H9 (cell line): ENCODE data around the gene PTPRN2. TPM values are rescaled to one million over a fixed set of nuclear protein-coding genes. Genes with fewer than 3 reads are reported as not detected.

Source experiments
- DNase-seq: peaks from one replicate; pipeline ENCODE4 v3.0.0-alpha.2; 2017
- H2AFZ ChIP-seq: one replicate; pipeline ENCODE4 v1.6.1; 2013; ENCODE audit warnings: mild to moderate bottlenecking, low read length, control low read depth, moderate library complexity
- H2AK5ac ChIP-seq: 2 replicates; pipeline ENCODE4 v1.6.1; 2013; ENCODE audit warnings: low read length, control low read depth, mixed read lengths; ENCODE audit not compliant: insufficient read length
- H2BK120ac ChIP-seq: one replicate; pipeline ENCODE4 v1.6.1; 2013; ENCODE audit warnings: low read depth, mild to moderate bottlenecking, low read length, control low read depth, inconsistent platforms; ENCODE audit not compliant: poor library complexity, severe bottlenecking
- H2BK12ac ChIP-seq: 2 replicates; pipeline ENCODE4 v1.6.1; 2013; ENCODE audit warnings: low read length, control low read depth, mixed read lengths, low read depth; ENCODE audit not compliant: insufficient read length
- H2BK15ac ChIP-seq: 2 replicates; pipeline ENCODE4 v1.6.1; 2013; ENCODE audit warnings: low read depth, low read length, control low read depth
- H2BK20ac ChIP-seq: one replicate; pipeline ENCODE4 v1.6.1; 2013; ENCODE audit warnings: low read depth, mild to moderate bottlenecking, low read length, control low read depth, inconsistent platforms; ENCODE audit not compliant: poor library complexity, severe bottlenecking
- H2BK5ac ChIP-seq: 2 replicates; pipeline ENCODE4 v1.6.1; 2013; ENCODE audit warnings: low read length, control low read depth, mixed read lengths; ENCODE audit not compliant: insufficient read length
- H3K14ac ChIP-seq: 2 replicates; pipeline ENCODE4 v1.6.1; 2013; ENCODE audit warnings: low read length, control low read depth; ENCODE audit not compliant: insufficient read depth
- H3K18ac ChIP-seq: 2 replicates; pipeline ENCODE4 v1.6.1; 2013; ENCODE audit warnings: low read depth, mild to moderate bottlenecking, mixed read lengths, low read length, control low read depth; ENCODE audit not compliant: insufficient read length
- H3K23ac ChIP-seq: 2 replicates; pipeline ENCODE4 v1.6.1; 2013; ENCODE audit warnings: low read length, control low read depth, mixed read lengths, low read depth; ENCODE audit not compliant: insufficient read length
- H3K23me2 ChIP-seq: 2 replicates; pipeline ENCODE4 v1.6.1; 2013; ENCODE audit warnings: low read depth, mild to moderate bottlenecking, mixed read lengths, low read length, control low read depth; ENCODE audit not compliant: insufficient read length, poor library complexity, severe bottlenecking
- H3K27ac ChIP-seq: 2 replicates; pipeline ENCODE4 v1.5.1; 2013; ENCODE audit warnings: low read length, control low read depth, mixed read lengths, low read depth; ENCODE audit not compliant: insufficient read length
- H3K27me3 ChIP-seq: 2 replicates; pipeline ENCODE4 v1.6.1; 2013; ENCODE audit warnings: low read length, control low read depth, inconsistent platforms; ENCODE audit not compliant: insufficient read depth
- H3K4ac ChIP-seq: 2 replicates; pipeline ENCODE4 v1.6.1; 2013; ENCODE audit warnings: low read depth, mild to moderate bottlenecking, control low read depth, inconsistent platforms, low read length, moderate library complexity
- H3K4me1 ChIP-seq: 2 replicates; pipeline ENCODE4 v1.6.1; 2013; ENCODE audit warnings: low read length, control low read depth, inconsistent platforms; ENCODE audit not compliant: insufficient read depth
- H3K4me2 ChIP-seq: 2 replicates; pipeline ENCODE4 v1.6.1; 2013; ENCODE audit warnings: low read length, control low read depth, mixed read lengths; ENCODE audit not compliant: insufficient read length, insufficient read depth
- H3K56ac ChIP-seq: 2 replicates; pipeline ENCODE4 v1.6.1; 2013; ENCODE audit warnings: low read depth, mild to moderate bottlenecking, mixed read lengths, low read length, control low read depth; ENCODE audit not compliant: insufficient read length
- H3K79me1 ChIP-seq: 2 replicates; pipeline ENCODE4 v1.6.1; 2013; ENCODE audit warnings: low read depth, mild to moderate bottlenecking, moderate library complexity, low read length, control low read depth, inconsistent platforms; ENCODE audit not compliant: insufficient read depth, poor library complexity, severe bottlenecking
- H3K79me2 ChIP-seq: 2 replicates; pipeline ENCODE4 v1.6.1; 2013; ENCODE audit warnings: low read length, control low read depth, inconsistent platforms; ENCODE audit not compliant: insufficient read depth
- H3K9ac ChIP-seq: 2 replicates; pipeline ENCODE4 v1.6.1; 2013; ENCODE audit warnings: low read length, control low read depth, mixed read lengths; ENCODE audit not compliant: insufficient read length; ENCODE audit errors: extremely low read depth
- H3K9me3 ChIP-seq: one replicate; pipeline ENCODE4 v1.6.1; 2013; ENCODE audit warnings: low read depth, low read length, inconsistent platforms; ENCODE audit not compliant: control insufficient read depth
- H3T11ph ChIP-seq: one replicate; pipeline ENCODE4 v1.6.1; 2013; ENCODE audit warnings: mild to moderate bottlenecking, low read length, control low read depth, inconsistent platforms
- H4K20me1 ChIP-seq: one replicate; pipeline ENCODE4 v1.6.1; 2013; ENCODE audit not compliant: control insufficient read depth, insufficient read length, insufficient read depth
- H4K5ac ChIP-seq: 2 replicates; pipeline ENCODE4 v1.6.1; 2013; ENCODE audit warnings: low read depth, mild to moderate bottlenecking, mixed read lengths, low read length, control low read depth; ENCODE audit not compliant: insufficient read length
- H4K8ac ChIP-seq: replicated peaks from 2 replicates; pipeline ENCODE4 v1.6.1; 2013; ENCODE audit warnings: low read length, control low read depth, mixed read lengths, low read depth; ENCODE audit not compliant: insufficient read length
- H4K91ac ChIP-seq: 2 replicates; pipeline ENCODE4 v1.6.1; 2013; ENCODE audit warnings: low read depth, mild to moderate bottlenecking, moderate library complexity, mixed read lengths, low read length, control low read depth; ENCODE audit not compliant: insufficient read length
- H3K27ac Mint-ChIP-seq, 3 experiments: 2 replicates in 2 of 3; 3 replicates in 1 of 3; pipeline ENCODE4 v1.8.0; 2020 to 2021; ENCODE audit warnings: mixed read lengths in 3 of 3, mild to moderate bottlenecking in 1 of 3, moderate library complexity in 1 of 3
- H3K27me3 Mint-ChIP-seq: 2 replicates; pipeline ENCODE4 v1.8.0; 2021; ENCODE audit warnings: low read depth, mild to moderate bottlenecking, moderate library complexity, mixed read lengths
- H3K36me3 Mint-ChIP-seq, 3 experiments: 2 replicates in 2 of 3; 3 replicates in 1 of 3; pipeline ENCODE4 v1.8.0; 2020 to 2021; ENCODE audit warnings: low read depth in 3 of 3, mixed read lengths in 3 of 3; ENCODE audit not compliant: insufficient read depth in 1 of 3
- H3K4me1 Mint-ChIP-seq, 2 experiments: 2 replicates each; pipeline ENCODE4 v1.8.0; 2020; ENCODE audit warnings: mixed read lengths in 2 of 2
- H3K4me3 Mint-ChIP-seq, 2 experiments: 2 replicates in 1 of 2; 3 replicates in 1 of 2; pipeline ENCODE4 v1.8.0; 2020 to 2021; ENCODE audit warnings: mild to moderate bottlenecking in 2 of 2, mixed read lengths in 2 of 2, moderate library complexity in 1 of 2
- H3K9me3 Mint-ChIP-seq, 2 experiments: 2 replicates in 1 of 2; 3 replicates in 1 of 2; pipeline ENCODE4 v1.8.0; 2020; ENCODE audit warnings: mild to moderate bottlenecking in 2 of 2, mixed read lengths in 2 of 2, moderate library complexity in 1 of 2
- WGBS: extraction: QIAGEN DNeasy Blood & Tissue Kit; methylation state at CpG from one replicate; pipeline ENCODE4 v1.1.7; 2013; ENCODE audit warnings: missing lambda C conversion rate, low lambda C conversion rate, mixed read lengths; ENCODE audit not compliant: insufficient read length; ENCODE audit errors: extremely low coverage; 5-methylcytosine and 5-hydroxymethylcytosine counted together
- total RNA-seq: library from RNA; stranded (reverse); gene quantifications from 2 replicates; pipeline ENCODE4 v1.2.1, GENCODE V29; 2021
- TF ChIP-seq, protein P1 (sequence below): fragments of 200-600 bp; sonication (generic); conservative IDR thresholded peaks from 3 replicates; pipeline ENCODE4 v1.8.0; 2021; ENCODE audit warnings: antibody characterized with exemption, mild to moderate bottlenecking

PTPRN2 gene
- total RNA-seq, 1 experiment from 2014 or later = 5.2 TPM

DNA sequence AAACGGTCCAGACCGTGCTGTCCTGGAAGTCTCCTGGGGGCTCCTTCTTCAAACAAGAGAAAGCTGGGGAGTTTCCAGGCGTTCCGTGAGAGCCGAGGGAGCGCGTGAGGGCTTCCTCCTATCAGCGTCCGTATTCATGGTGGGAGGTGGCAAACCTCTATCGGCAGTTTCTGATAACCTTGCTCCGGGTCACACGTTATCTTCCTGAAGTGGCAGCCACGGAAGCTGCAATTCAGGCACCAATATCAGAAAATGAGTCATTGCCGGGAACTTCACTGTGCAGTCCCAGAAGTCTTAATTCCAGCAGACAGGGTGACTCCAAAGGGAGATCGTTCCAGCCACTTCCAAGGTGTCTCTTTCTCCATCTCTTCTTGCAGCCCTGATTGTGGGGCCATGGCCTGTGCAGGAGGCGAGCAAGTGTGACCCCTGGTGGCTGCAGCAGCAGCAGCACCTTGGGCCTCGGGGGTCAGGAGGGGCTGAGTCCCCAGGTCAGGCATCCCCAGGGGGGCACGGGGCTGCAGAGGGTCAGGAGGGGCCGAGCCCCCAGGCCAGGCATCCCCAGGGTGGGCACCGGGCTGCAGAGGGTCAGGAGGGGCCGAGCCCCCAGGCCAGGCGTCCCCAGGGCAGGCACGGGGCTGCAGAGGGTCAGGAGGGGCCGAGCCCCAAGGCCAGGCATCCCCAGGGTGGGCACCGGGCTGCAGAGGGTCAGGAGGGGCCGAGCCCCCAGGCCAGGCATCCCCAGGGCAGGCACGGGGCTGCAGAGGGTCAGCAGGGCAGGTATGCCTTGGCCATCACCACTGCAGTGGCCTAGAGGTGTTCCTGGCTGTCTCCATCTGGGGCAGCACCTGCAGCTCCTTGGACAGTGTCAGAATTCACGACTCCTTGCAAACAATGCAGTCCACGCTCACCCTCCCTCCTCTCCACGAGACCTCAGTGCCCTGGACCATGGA is 712.1 kb downstream of the PTPRN2 start:
- no peaks in the 10 kb centered on the region for H3K79me1 ChIP-seq
- no peak overlapping the region for H3K27ac ChIP-seq
- DNase-seq = peak; percentile 80
- no peak overlapping the region for H2AK5ac ChIP-seq
- no peaks in the 10 kb centered on the region for H3K79me2 ChIP-seq
- H3K4me1 Mint-ChIP-seq = peaks cover 2 to 7% of the 10 kb centered on the region in 2 experiments; a peak in 3 of 4 replicates
- H3K9me3 Mint-ChIP-seq = peaks cover 4 to 11% of the 10 kb centered on the region in 2 experiments
- H3K9me3 ChIP-seq = peaks cover 5% of the 10 kb centered on the region
- no peak overlapping the region for H3K27ac Mint-ChIP-seq
- H3K4me1 ChIP-seq = no peaks in the 10 kb centered on the region; the same call in 1 of the 2 replicates
- H3K23ac ChIP-seq = no peak overlapping the region
- no peaks in the 10 kb centered on the region for H3K23me2 ChIP-seq
- no peaks in the 10 kb centered on the region for H3K27me3 ChIP-seq
- no peak overlapping the region for H2AFZ ChIP-seq
- H3T11ph ChIP-seq = no peak overlapping the region
- peak overlapping the region in 1 of 2 experiments; percentile 41; a peak in 1 of 5 replicates for H3K4me3 Mint-ChIP-seq
- H3K9ac ChIP-seq = no peak overlapping the region
- H3K4me2 ChIP-seq = no peak overlapping the region
- H2BK5ac ChIP-seq = no peak overlapping the region
- no peak overlapping the region for H3K14ac ChIP-seq
- no peak overlapping the region for H4K8ac ChIP-seq
- no peak overlapping the region for H2BK120ac ChIP-seq
- no peaks in the 10 kb centered on the region for H4K20me1 ChIP-seq
- no peak overlapping the region for H2BK15ac ChIP-seq
- whole genome bisulfite sequencing = no CpG with 5 or more reads among the region's 30 CpGs
- no peak overlapping the region for H2BK12ac ChIP-seq
- no peak overlapping the region for H3K4ac ChIP-seq
- no peak overlapping the region for H3K18ac ChIP-seq
- peaks cover 27% of the 10 kb centered on the region for H3K27me3 Mint-ChIP-seq
- H4K5ac ChIP-seq = no peak overlapping the region
- TF ChIP-seq, protein P1, sequence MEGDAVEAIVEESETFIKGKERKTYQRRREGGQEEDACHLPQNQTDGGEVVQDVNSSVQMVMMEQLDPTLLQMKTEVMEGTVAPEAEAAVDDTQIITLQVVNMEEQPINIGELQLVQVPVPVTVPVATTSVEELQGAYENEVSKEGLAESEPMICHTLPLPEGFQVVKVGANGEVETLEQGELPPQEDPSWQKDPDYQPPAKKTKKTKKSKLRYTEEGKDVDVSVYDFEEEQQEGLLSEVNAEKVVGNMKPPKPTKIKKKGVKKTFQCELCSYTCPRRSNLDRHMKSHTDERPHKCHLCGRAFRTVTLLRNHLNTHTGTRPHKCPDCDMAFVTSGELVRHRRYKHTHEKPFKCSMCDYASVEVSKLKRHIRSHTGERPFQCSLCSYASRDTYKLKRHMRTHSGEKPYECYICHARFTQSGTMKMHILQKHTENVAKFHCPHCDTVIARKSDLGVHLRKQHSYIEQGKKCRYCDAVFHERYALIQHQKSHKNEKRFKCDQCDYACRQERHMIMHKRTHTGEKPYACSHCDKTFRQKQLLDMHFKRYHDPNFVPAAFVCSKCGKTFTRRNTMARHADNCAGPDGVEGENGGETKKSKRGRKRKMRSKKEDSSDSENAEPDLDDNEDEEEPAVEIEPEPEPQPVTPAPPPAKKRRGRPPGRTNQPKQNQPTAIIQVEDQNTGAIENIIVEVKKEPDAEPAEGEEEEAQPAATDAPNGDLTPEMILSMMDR = peak; percentile 92
- peaks cover 3 to 5% (median 3%) of the 10 kb centered on the region in 3 experiments; a peak in 6 of 7 replicates for H3K36me3 Mint-ChIP-seq
- no peak overlapping the region for H4K91ac ChIP-seq
- H3K56ac ChIP-seq = no peak overlapping the region
- H2BK20ac ChIP-seq = no peak overlapping the region
